Cardiac muscle cell (in vitro differentiated cells and primary cell): ENCODE results near the gene ZDHHC24. TPM values are rescaled to one million over a fixed set of nuclear protein-coding genes. Genes with fewer than 3 reads are reported as not detected.
A peak's percentile ranks its signal among the peaks of the same experiment; 100 is the strongest.

Experiments
- DNase-seq, 2 donors: peaks; one replicate each; pipeline versions ENCODE4 v3.0.0 to v3.0.0-alpha.2; 2010 to 2017; ENCODE audit warnings: low read depth in 1 of 2, low spot score in 1 of 2
- H3K27ac ChIP-seq: fragments of 200-600 bp; sonication (generic); 2 replicates; pipeline ENCODE4 v1.5.1; 2016
- H3K27me3 ChIP-seq: fragments of 200-600 bp; sonication (generic); 2 replicates; pipeline ENCODE4 v1.6.0; 2016; ENCODE audit warnings: control low read depth
- H3K36me3 ChIP-seq: fragments of 200-600 bp; sonication (generic); 2 replicates; pipeline ENCODE4 v1.5.1; 2016; ENCODE audit warnings: control low read depth
- H3K4me1 ChIP-seq: fragments of 200-600 bp; sonication (generic); 2 replicates; pipeline ENCODE4 v1.8.1; 2017; ENCODE audit warnings: low read depth, mild to moderate bottlenecking, mixed run types
- H3K4me3 ChIP-seq: fragments of 200-600 bp; sonication (generic); 2 replicates; pipeline ENCODE4 v1.5.1; 2016; ENCODE audit warnings: mild to moderate bottlenecking
- H3K9me3 ChIP-seq: fragments of 200-600 bp; sonication (generic); 2 replicates; pipeline ENCODE4 v1.5.1; 2017; ENCODE audit warnings: low read depth, mild to moderate bottlenecking, control low read depth
- CTCF ChIP-seq: IDR thresholded peaks from 2 replicates; pipeline ENCODE4 v1.5.1; 2012; ENCODE audit warnings: low read depth, mild to moderate bottlenecking, low read length
- polyA plus RNA-seq: library from polyadenylated mRNA; unstranded; fragments of >200 nt; fragmentation: Nextera tagmentation; extraction: Ambion mirVana; gene quantifications from 2 replicates; pipeline ENCODE4 v1.2.1, GENCODE V29; 2016
- total RNA-seq: library from RNA; depleted of rRNA; stranded (reverse); fragments of >200 nt; gene quantifications from 2 replicates; pipeline ENCODE4 v1.2.3, GENCODE V29; 2016

Gene ZDHHC24
- total and polyA plus RNA-seq, 2 experiments from 2014 or later, result 14.7 to 16.9 TPM

GRCh38 chr11:66492161-66492865, 53.5 kb downstream of the ZDHHC24 start:
- Histone ChIP-seq H3K9me3 (no peaks in the 10 kb centered on the region), H3K4me1 (no peaks in the 10 kb centered on the region), H3K4me3 (no peak overlapping the region), H3K27me3 (no peaks in the 10 kb centered on the region), H3K27ac (no peak overlapping the region), H3K36me3 (no peaks in the 10 kb centered on the region)
- TF ChIP-seq CTCF, result no peak
- DNase-seq, result no peak

GRCh38 chr11:66491315-66491935, 54.4 kb downstream of the ZDHHC24 start:
- H3K4me1 ChIP-seq, result no peaks in the 10 kb centered on the region
- DNase-seq, result peak in 1 of 2 donors; percentile 34
- no peaks in the 10 kb centered on the region for H3K27me3 ChIP-seq
- peak; percentile 39 for TF ChIP-seq CTCF
- H3K9me3 ChIP-seq, result no peaks in the 10 kb centered on the region
- H3K4me3 ChIP-seq, result no peak overlapping the region
- H3K27ac ChIP-seq, result no peak overlapping the region
- no peaks in the 10 kb centered on the region for H3K36me3 ChIP-seq

GRCh38 chr11:66489636-66490035, 56.2 kb downstream of the ZDHHC24 start:
- TF ChIP-seq CTCF, result no peak
- H3K27ac ChIP-seq, result no peak overlapping the region
- no peak overlapping the region for H3K4me3 ChIP-seq
- no peaks in the 10 kb centered on the region for H3K4me1 ChIP-seq
- H3K27me3 ChIP-seq, result no peaks in the 10 kb centered on the region
- H3K36me3 ChIP-seq, result no peaks in the 10 kb centered on the region
- no peaks in the 10 kb centered on the region for H3K9me3 ChIP-seq
- no peak for DNase-seq

- Histone ChIP-seq H3K4me3 (no peak overlapping the region), H3K27me3 (no peaks in the 10 kb centered on the region), H3K27ac (no peak overlapping the region), H3K9me3 (no peaks in the 10 kb centered on the region), H3K4me1 (no peaks in the 10 kb centered on the region), H3K36me3 (no peaks in the 10 kb centered on the region)
- TF ChIP-seq CTCF, result no peak
- DNase-seq, result no peak
Observed at GRCh38 chr11:66488957-66489356, 56.9 kb downstream of the ZDHHC24 start.

GRCh38 chr11:66484806-66485380, 61.0 kb downstream of the ZDHHC24 start:
- DNase-seq, result no peak
- Histone ChIP-seq H3K4me1 (no peaks in the 10 kb centered on the region), H3K4me3 (no peak overlapping the region), H3K27me3 (no peaks in the 10 kb centered on the region), H3K36me3 (no peaks in the 10 kb centered on the region), H3K9me3 (no peaks in the 10 kb centered on the region), H3K27ac (no peak overlapping the region)
- TF ChIP-seq CTCF, result no peak
